ENCODE measurements around the gene AP2A1.

Gene AP2A1

GRCh38 chr19:49749055-49749716 is 17.6 kb upstream of the AP2A1 start:
- Histone ChIP-seq H2BK15ac (ENCODE audit: low read depth, poor library complexity, severe bottlenecking) (no peak overlapping the region), H3K4me3 (ENCODE audit: insufficient read depth in 1 of 2, low read depth in 1 of 2, low read length in 2 of 2) (no peak overlapping the region), H2AK5ac (ENCODE audit: low read length, severe bottlenecking) (no peak overlapping the region), H2AFZ (ENCODE audit: low read depth, low read length) (no peak overlapping the region), H3K27ac (ENCODE audit: low read length, poor library complexity, severe bottlenecking) (no peak overlapping the region), H2BK12ac (ENCODE audit: low read length in 2 of 2) (no peak overlapping the region), H3K27me3 (ENCODE audit: control insufficient read depth in 1 of 2, insufficient read depth in 1 of 2, low read length in 2 of 2) (no peaks in the 10 kb centered on the region), H3K36me3 (ENCODE audit: control insufficient read depth in 1 of 2, insufficient read depth in 2 of 2, low read depth in 1 of 2, low read length in 2 of 2) (no peaks in the 10 kb centered on the region), H3K9ac (ENCODE audit: low read length) (no peak overlapping the region), H3K14ac (ENCODE audit: low read length in 2 of 2) (no peak overlapping the region), H3K18ac (ENCODE audit: low read depth in 1 of 2, low read length in 2 of 2) (no peak overlapping the region), H2BK5ac (ENCODE audit: low read depth, low read length, poor library complexity, severe bottlenecking) (no peak overlapping the region), H3K23ac (ENCODE audit: low read length in 2 of 2) (no peak overlapping the region), H4K8ac (ENCODE audit: low read length) (no peak overlapping the region), H3K9me3 (ENCODE audit: control insufficient read depth, low read length) (peaks cover 4% of the 10 kb centered on the region), H3K4ac (ENCODE audit: low read depth in 1 of 2, low read length in 2 of 2) (no peak overlapping the region), H4K91ac (ENCODE audit: low read length) (no peak overlapping the region), H3K4me2 (ENCODE audit: low read length, poor library complexity, severe bottlenecking) (no peak overlapping the region), H2BK120ac (ENCODE audit: low read depth, low read length) (no peak overlapping the region), H3K4me1 (ENCODE audit: control insufficient read depth, insufficient read depth, low read depth, low read length) (no peaks in the 10 kb centered on the region), H3K79me1 (replicated peaks; ENCODE audit: low read length, poor library complexity, severe bottlenecking) (no peaks in the 10 kb centered on the region)
- WGBS: 88% methylated on average over 6 of the region's 6 CpGs
- DNase-seq: peak; percentile 35

GRCh38 chr19:49749771-49750170 is 17.0 kb upstream of the AP2A1 start:
- H4K8ac ChIP-seq (ENCODE audit: low read length): no peak overlapping the region
- DNase-seq: peak; percentile 26
- H3K27me3 ChIP-seq (ENCODE audit: control insufficient read depth in 1 of 2, insufficient read depth in 1 of 2, low read length in 2 of 2): no peaks in the 10 kb centered on the region
- H3K9ac ChIP-seq (ENCODE audit: low read length): peak overlapping the region; percentile 20
- H3K36me3 ChIP-seq (ENCODE audit: control insufficient read depth in 1 of 2, insufficient read depth in 2 of 2, low read depth in 1 of 2, low read length in 2 of 2): no peaks in the 10 kb centered on the region
- no peak overlapping the region for H2AK5ac ChIP-seq (ENCODE audit: low read length, severe bottlenecking)
- H2BK12ac ChIP-seq (ENCODE audit: low read length in 2 of 2): no peak overlapping the region
- H3K4me2 ChIP-seq (ENCODE audit: low read length, poor library complexity, severe bottlenecking): no peak overlapping the region
- H3K4ac ChIP-seq (ENCODE audit: low read depth in 1 of 2, low read length in 2 of 2): no peak overlapping the region
- no peak overlapping the region for H4K91ac ChIP-seq (ENCODE audit: low read length)
- H3K18ac ChIP-seq (ENCODE audit: low read depth in 1 of 2, low read length in 2 of 2): no peak overlapping the region
- H3K23ac ChIP-seq (ENCODE audit: low read length in 2 of 2): no peak overlapping the region
- no peaks in the 10 kb centered on the region for H3K4me1 ChIP-seq (ENCODE audit: control insufficient read depth, insufficient read depth, low read depth, low read length)
- no peak overlapping the region for H2BK5ac ChIP-seq (ENCODE audit: low read depth, low read length, poor library complexity, severe bottlenecking)
- 91% methylated on average over 1 of the region's 1 CpG for WGBS
- H2AFZ ChIP-seq (ENCODE audit: low read depth, low read length): no peak overlapping the region
- no peak overlapping the region for H2BK120ac ChIP-seq (ENCODE audit: low read depth, low read length)
- H3K14ac ChIP-seq (ENCODE audit: low read length in 2 of 2): no peak overlapping the region
- H3K79me1 ChIP-seq (replicated peaks; ENCODE audit: low read length, poor library complexity, severe bottlenecking): no peaks in the 10 kb centered on the region
- no peak overlapping the region for H2BK15ac ChIP-seq (ENCODE audit: low read depth, poor library complexity, severe bottlenecking)
- H3K4me3 ChIP-seq (ENCODE audit: insufficient read depth in 1 of 2, low read depth in 1 of 2, low read length in 2 of 2): no peak overlapping the region
- H3K9me3 ChIP-seq (ENCODE audit: control insufficient read depth, low read length): peaks cover 4% of the 10 kb centered on the region
- H3K27ac ChIP-seq (ENCODE audit: low read length, poor library complexity, severe bottlenecking): no peak overlapping the region

- Histone ChIP-seq H3K27ac (ENCODE audit: low read length, poor library complexity, severe bottlenecking) (no peak overlapping the region), H3K4me2 (ENCODE audit: low read length, poor library complexity, severe bottlenecking) (no peak overlapping the region), H3K27me3 (ENCODE audit: control insufficient read depth in 1 of 2, insufficient read depth in 1 of 2, low read length in 2 of 2) (no peaks in the 10 kb centered on the region), H4K91ac (ENCODE audit: low read length) (no peak overlapping the region), H2AK5ac (ENCODE audit: low read length, severe bottlenecking) (no peak overlapping the region), H2BK5ac (ENCODE audit: low read depth, low read length, poor library complexity, severe bottlenecking) (no peak overlapping the region), H3K4ac (ENCODE audit: low read depth in 1 of 2, low read length in 2 of 2) (no peak overlapping the region), H2BK15ac (ENCODE audit: low read depth, poor library complexity, severe bottlenecking) (no peak overlapping the region), H3K14ac (ENCODE audit: low read length in 2 of 2) (no peak overlapping the region), H3K18ac (ENCODE audit: low read depth in 1 of 2, low read length in 2 of 2) (no peak overlapping the region), H3K4me1 (ENCODE audit: control insufficient read depth, insufficient read depth, low read depth, low read length) (no peaks in the 10 kb centered on the region), H2BK12ac (ENCODE audit: low read length in 2 of 2) (no peak overlapping the region), H3K4me3 (ENCODE audit: insufficient read depth in 1 of 2, low read depth in 1 of 2, low read length in 2 of 2) (no peak overlapping the region), H3K23ac (ENCODE audit: low read length in 2 of 2) (no peak overlapping the region), H3K36me3 (ENCODE audit: control insufficient read depth in 1 of 2, insufficient read depth in 2 of 2, low read depth in 1 of 2, low read length in 2 of 2) (no peaks in the 10 kb centered on the region), H3K79me1 (replicated peaks; ENCODE audit: low read length, poor library complexity, severe bottlenecking) (no peaks in the 10 kb centered on the region), H3K9me3 (ENCODE audit: control insufficient read depth, low read length) (peaks cover 10% of the 10 kb centered on the region), H2BK120ac (ENCODE audit: low read depth, low read length) (no peak overlapping the region), H4K8ac (ENCODE audit: low read length) (no peak overlapping the region), H2AFZ (ENCODE audit: low read depth, low read length) (no peak overlapping the region), H3K9ac (ENCODE audit: low read length) (no peak overlapping the region)
- no peak for DNase-seq
- 67% methylated on average over 1 of the region's 1 CpG for WGBS
Observed at GRCh38 chr19:49752701-49753100, 14.1 kb upstream of the AP2A1 start.

DNA sequence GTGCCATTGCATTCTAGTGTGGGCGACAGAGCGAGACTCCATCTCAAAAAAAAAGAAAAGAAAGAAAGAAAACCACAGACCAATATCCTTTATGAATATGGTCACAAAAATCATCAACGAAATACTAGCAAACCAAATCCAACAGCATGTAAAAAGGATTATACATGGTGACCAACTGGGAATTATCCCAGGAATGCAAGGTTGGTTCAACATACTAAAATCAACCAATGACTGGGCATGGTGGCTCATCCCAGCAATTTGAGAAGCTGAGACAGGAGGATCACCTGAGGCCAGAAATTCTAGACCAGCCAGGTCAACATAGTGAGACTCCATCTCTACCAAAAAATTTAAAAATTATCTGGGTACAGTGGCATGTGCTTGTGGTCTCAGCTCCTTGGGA is 10.8 kb upstream of the AP2A1 start:
- Histone ChIP-seq H2BK12ac (ENCODE audit: low read length in 2 of 2) (no peak overlapping the region), H3K36me3 (ENCODE audit: control insufficient read depth in 1 of 2, insufficient read depth in 2 of 2, low read depth in 1 of 2, low read length in 2 of 2) (no peaks in the 10 kb centered on the region), H4K91ac (ENCODE audit: low read length) (no peak overlapping the region), H2BK15ac (ENCODE audit: low read depth, poor library complexity, severe bottlenecking) (no peak overlapping the region), H3K4me2 (ENCODE audit: low read length, poor library complexity, severe bottlenecking) (no peak overlapping the region), H3K4ac (ENCODE audit: low read depth in 1 of 2, low read length in 2 of 2) (no peak overlapping the region), H2AK5ac (ENCODE audit: low read length, severe bottlenecking) (no peak overlapping the region), H3K18ac (ENCODE audit: low read depth in 1 of 2, low read length in 2 of 2) (no peak overlapping the region), H3K27me3 (ENCODE audit: control insufficient read depth in 1 of 2, insufficient read depth in 1 of 2, low read length in 2 of 2) (no peaks in the 10 kb centered on the region), H3K9ac (ENCODE audit: low read length) (no peak overlapping the region), H3K14ac (ENCODE audit: low read length in 2 of 2) (no peak overlapping the region), H3K23ac (ENCODE audit: low read length in 2 of 2) (no peak overlapping the region), H3K79me1 (replicated peaks; ENCODE audit: low read length, poor library complexity, severe bottlenecking) (no peaks in the 10 kb centered on the region), H2BK5ac (ENCODE audit: low read depth, low read length, poor library complexity, severe bottlenecking) (no peak overlapping the region), H3K27ac (ENCODE audit: low read length, poor library complexity, severe bottlenecking) (no peak overlapping the region), H3K9me3 (ENCODE audit: control insufficient read depth, low read length) (peaks cover 10% of the 10 kb centered on the region), H3K4me1 (ENCODE audit: control insufficient read depth, insufficient read depth, low read depth, low read length) (peaks cover 7% of the 10 kb centered on the region), H2AFZ (ENCODE audit: low read depth, low read length) (no peak overlapping the region), H4K8ac (ENCODE audit: low read length) (no peak overlapping the region), H3K4me3 (ENCODE audit: insufficient read depth in 1 of 2, low read depth in 1 of 2, low read length in 2 of 2) (no peak overlapping the region), H2BK120ac (ENCODE audit: low read depth, low read length) (no peak overlapping the region)
- WGBS: 98% methylated on average over 3 of the region's 3 CpGs
- no peak for DNase-seq

Data from mesenchymal stem cell (in vitro differentiated cells and primary cell).